Endodermal cell (in vitro differentiated cells): Measurements from ENCODE around the gene SGSM2. TPM values are rescaled to one million over a fixed set of nuclear protein-coding genes. Genes with fewer than 3 reads are reported as not detected.

Experiments used
- DNase-seq: peaks from one replicate; pipeline ENCODE4 v3.0.0-alpha.2; 2017
- H3K27ac ChIP-seq: 2 replicates; pipeline ENCODE4 v1.5.1; 2013; ENCODE audit warnings: mild to moderate bottlenecking, low read depth, low read length, moderate library complexity
- H3K27me3 ChIP-seq: 2 replicates; pipeline ENCODE4 v1.6.1; 2013; ENCODE audit warnings: mild to moderate bottlenecking, low read length, moderate library complexity; ENCODE audit not compliant: insufficient read depth, control insufficient read depth, poor library complexity, severe bottlenecking
- H3K36me3 ChIP-seq: 2 replicates; pipeline ENCODE4 v1.7.0; 2013; ENCODE audit warnings: mild to moderate bottlenecking, low read length, moderate library complexity; ENCODE audit not compliant: control insufficient read depth, insufficient read depth
- H3K4me1 ChIP-seq: one replicate; pipeline ENCODE4 v1.7.0; 2013; ENCODE audit warnings: low read length; ENCODE audit not compliant: control insufficient read depth, insufficient read depth
- H3K4me3 ChIP-seq: 2 replicates; pipeline ENCODE4 v1.5.1; 2013; ENCODE audit warnings: mild to moderate bottlenecking, low read length, moderate library complexity
- H3K9ac ChIP-seq: 2 replicates; pipeline ENCODE4 v1.6.1; 2013; ENCODE audit warnings: mild to moderate bottlenecking, low read length, moderate library complexity; ENCODE audit not compliant: poor library complexity, severe bottlenecking; ENCODE audit errors: extremely low read depth
- H3K9me3 ChIP-seq: 2 replicates; pipeline ENCODE4 v1.6.1; 2013; ENCODE audit warnings: mild to moderate bottlenecking, low read length, moderate library complexity; ENCODE audit not compliant: control insufficient read depth
- H3K27ac Mint-ChIP-seq: 2 replicates; pipeline ENCODE4 v1.8.0; 2020; ENCODE audit warnings: mixed read lengths
- H3K27me3 Mint-ChIP-seq: 2 replicates; pipeline ENCODE4 v1.8.0; 2021; ENCODE audit warnings: mild to moderate bottlenecking, mixed read lengths; ENCODE audit not compliant: insufficient read depth
- H3K36me3 Mint-ChIP-seq: 2 replicates; pipeline ENCODE4 v1.8.0; 2020; ENCODE audit warnings: low read depth, mixed read lengths
- H3K4me1 Mint-ChIP-seq: 2 replicates; pipeline ENCODE4 v1.8.0; 2020; ENCODE audit warnings: mixed read lengths
- H3K4me3 Mint-ChIP-seq: 2 replicates; pipeline ENCODE4 v1.8.0; 2020; ENCODE audit warnings: mild to moderate bottlenecking, moderate library complexity, mixed read lengths
- H3K9me3 Mint-ChIP-seq: 2 replicates; pipeline ENCODE4 v1.8.0; 2020; ENCODE audit warnings: mild to moderate bottlenecking, mixed read lengths
- WGBS, 2 experiments: methylation state at CpG; one replicate each; pipeline versions ENCODE4 v1.1.5 to v1.1.7; 2013; ENCODE audit warnings: missing lambda C conversion rate in 2 of 2, mixed read lengths in 1 of 2; ENCODE audit not compliant: insufficient coverage in 1 of 2, insufficient read length in 1 of 2; 5-methylcytosine and 5-hydroxymethylcytosine counted together
- total RNA-seq, 2 donors: library from RNA; stranded (reverse); fragmentation: NEBNext Ultra II Directional in 1 of 2; extraction: Animal tissue kit (Norgen Biotek cat#: 25700) in 1 of 2; gene quantifications; 2 replicates in 1 of 2; 3 replicates in 1 of 2; pipeline ENCODE4 v1.2.1, GENCODE V29; 2021
- TF ChIP-seq, protein P1 (sequence below): fragments of 200-600 bp; sonication (generic); conservative IDR thresholded peaks from 2 replicates; pipeline ENCODE4 v1.5.0; 2021; ENCODE audit warnings: antibody characterized with exemption, mild to moderate bottlenecking

SGSM2 gene
- total RNA-seq, 2 donors from 2014 or later = 62.5 to 77.3 TPM

DNA sequence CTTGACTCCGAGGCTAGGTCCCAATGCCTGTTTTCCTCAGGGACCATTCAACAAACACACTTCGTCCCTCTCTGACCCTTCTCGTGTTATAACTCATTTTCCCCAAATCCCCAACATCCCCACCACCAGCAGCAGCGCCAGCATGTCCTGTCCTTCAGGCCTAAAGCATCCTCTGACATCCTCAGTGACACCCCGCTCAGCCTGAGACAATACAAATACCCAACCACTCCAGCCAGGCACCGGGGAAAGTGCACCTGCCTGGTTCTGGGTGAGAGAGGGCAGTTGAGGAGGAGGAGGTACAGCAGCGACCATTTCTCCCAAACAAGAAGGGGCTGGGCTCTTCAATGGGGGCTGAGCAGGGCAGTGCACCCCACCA lies 58.9 kb downstream of the SGSM2 start:
- Mint-ChIP-seq H3K36me3 (peaks cover 3% of the 10 kb centered on the region), H3K9me3 (no peaks in the 10 kb centered on the region), H3K27ac (peak overlapping the region; percentile 86), H3K4me3 (peak overlapping the region; percentile 86), H3K4me1 (peaks cover 36% of the 10 kb centered on the region), H3K27me3 (no peaks in the 10 kb centered on the region)
- H3K4me3 ChIP-seq = peak overlapping the region; percentile 75
- H3K4me1 ChIP-seq = peaks cover 24% of the 10 kb centered on the region
- DNase-seq = no peak
- no peaks in the 10 kb centered on the region for H3K9me3 ChIP-seq
- WGBS, 2 experiments = 60 to 77% methylated on average over 4 to 7 of the region's 7 CpGs
- TF ChIP-seq, protein P1, sequence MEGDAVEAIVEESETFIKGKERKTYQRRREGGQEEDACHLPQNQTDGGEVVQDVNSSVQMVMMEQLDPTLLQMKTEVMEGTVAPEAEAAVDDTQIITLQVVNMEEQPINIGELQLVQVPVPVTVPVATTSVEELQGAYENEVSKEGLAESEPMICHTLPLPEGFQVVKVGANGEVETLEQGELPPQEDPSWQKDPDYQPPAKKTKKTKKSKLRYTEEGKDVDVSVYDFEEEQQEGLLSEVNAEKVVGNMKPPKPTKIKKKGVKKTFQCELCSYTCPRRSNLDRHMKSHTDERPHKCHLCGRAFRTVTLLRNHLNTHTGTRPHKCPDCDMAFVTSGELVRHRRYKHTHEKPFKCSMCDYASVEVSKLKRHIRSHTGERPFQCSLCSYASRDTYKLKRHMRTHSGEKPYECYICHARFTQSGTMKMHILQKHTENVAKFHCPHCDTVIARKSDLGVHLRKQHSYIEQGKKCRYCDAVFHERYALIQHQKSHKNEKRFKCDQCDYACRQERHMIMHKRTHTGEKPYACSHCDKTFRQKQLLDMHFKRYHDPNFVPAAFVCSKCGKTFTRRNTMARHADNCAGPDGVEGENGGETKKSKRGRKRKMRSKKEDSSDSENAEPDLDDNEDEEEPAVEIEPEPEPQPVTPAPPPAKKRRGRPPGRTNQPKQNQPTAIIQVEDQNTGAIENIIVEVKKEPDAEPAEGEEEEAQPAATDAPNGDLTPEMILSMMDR = peak; percentile 10
- no peaks in the 10 kb centered on the region for H3K36me3 ChIP-seq
- no peaks in the 10 kb centered on the region for H3K27me3 ChIP-seq
- H3K9ac ChIP-seq = peak overlapping the region; percentile 47
- peak overlapping the region; percentile 90 for H3K27ac ChIP-seq

DNA sequence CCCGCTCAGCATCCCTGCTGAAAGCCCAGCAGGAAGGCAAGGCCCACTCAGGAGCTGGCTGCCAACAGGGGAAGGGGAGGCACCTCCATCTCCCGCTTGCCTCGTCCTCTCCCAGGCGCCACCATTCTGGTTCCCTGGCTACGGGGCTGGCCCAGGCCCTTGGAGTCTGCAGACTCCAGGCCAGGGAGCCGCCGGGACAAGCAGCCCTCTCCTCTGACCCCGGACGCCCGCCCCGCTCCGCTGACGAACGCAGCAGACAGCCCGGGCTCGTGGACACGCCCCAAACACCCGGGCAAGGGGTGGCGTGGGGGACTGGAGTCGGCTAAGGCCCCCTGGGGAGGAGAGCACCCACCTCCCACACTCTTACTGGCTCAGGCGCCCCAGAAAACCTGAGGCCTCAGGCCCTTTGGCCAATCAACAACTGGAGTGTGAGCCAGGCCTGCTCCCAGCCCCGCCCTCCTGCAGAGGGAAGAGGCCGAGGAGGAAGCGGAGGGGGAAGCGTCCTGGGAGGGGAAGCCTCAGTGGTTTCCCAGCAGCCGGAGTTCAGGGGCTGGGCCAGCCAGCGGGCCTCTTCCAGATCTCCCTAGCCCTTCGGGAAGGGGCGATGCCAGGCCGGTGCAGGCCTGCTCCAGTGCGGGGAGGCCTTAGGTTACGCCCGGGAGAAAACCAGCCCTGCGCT lies 59.4 kb downstream of the SGSM2 start:
- Histone ChIP-seq H3K36me3 (no peaks in the 10 kb centered on the region), H3K9ac (peak overlapping the region; percentile 47), H3K4me1 (peaks cover 22% of the 10 kb centered on the region), H3K4me3 (peak overlapping the region; percentile 75), H3K9me3 (no peaks in the 10 kb centered on the region), H3K27ac (peak overlapping the region; percentile 90), H3K27me3 (no peaks in the 10 kb centered on the region)
- H3K27me3 Mint-ChIP-seq = no peaks in the 10 kb centered on the region
- peak overlapping the region; percentile 99 for H3K27ac Mint-ChIP-seq
- H3K4me1 Mint-ChIP-seq = peaks cover 32% of the 10 kb centered on the region
- H3K9me3 Mint-ChIP-seq = no peaks in the 10 kb centered on the region
- H3K4me3 Mint-ChIP-seq = peak overlapping the region; percentile 86
- WGBS, 2 experiments = 10 to 21% methylated on average over 11 to 34 of the region's 34 CpGs
- TF ChIP-seq, protein P1 = no peak
- peak; percentile 99 for DNase-seq
- H3K36me3 Mint-ChIP-seq = no peaks in the 10 kb centered on the region

DNA sequence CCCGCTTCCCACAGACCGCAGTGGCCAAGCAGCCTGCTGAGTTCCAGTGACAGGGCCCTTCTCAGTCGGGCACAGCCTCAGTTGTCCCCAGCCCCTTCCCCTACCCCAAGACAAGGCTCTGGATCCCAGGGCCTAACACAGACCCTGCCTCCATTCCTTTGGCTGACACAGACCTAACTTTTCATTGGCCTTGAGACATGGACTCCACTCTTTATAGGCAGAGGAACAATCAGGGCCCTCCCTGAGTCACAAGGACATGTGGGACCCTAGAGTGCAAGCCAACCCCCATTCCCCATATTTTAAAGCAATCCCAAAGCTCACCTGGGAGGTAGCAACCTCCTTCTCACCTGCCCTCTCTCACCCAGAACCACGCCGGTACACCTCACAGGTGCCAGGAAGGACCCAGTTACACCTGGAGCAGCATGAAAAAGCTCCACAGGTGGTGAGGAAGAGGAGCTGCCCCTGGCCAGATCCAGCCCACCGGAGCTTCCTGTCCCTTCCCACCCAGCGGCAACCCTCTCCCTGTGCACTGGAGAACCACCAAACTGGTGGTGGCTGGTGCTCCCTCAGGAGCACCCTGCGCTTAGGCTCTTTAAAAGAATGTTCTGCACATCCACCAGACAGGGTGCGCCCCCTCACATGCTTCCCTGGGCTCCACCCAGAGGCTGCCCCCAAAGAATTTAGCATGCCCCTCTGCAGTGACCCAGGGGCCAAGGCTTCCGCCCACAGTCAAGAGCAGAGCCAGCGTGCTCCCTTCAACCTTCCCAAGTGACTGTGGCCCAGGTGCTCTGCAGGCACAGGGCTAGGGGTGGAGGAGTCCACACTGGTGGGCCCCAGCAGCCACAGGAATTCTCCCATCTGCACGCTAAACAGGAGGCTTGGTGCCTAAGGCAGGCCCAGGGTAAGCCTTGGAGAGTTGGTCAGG lies 60.2 kb downstream of the SGSM2 start:
- no peaks in the 10 kb centered on the region for H3K36me3 Mint-ChIP-seq
- no peak for DNase-seq
- TF ChIP-seq, protein P1 = no peak
- no peaks in the 10 kb centered on the region for H3K27me3 Mint-ChIP-seq
- peak overlapping the region; percentile 96 for H3K27ac ChIP-seq
- H3K4me1 Mint-ChIP-seq = peaks cover 26% of the 10 kb centered on the region
- peak overlapping the region; percentile 86 for H3K4me3 Mint-ChIP-seq
- H3K4me1 ChIP-seq = peaks cover 19% of the 10 kb centered on the region
- 83% methylated on average over 9 to 12 of the region's 12 CpGs for WGBS, 2 experiments
- H3K9me3 Mint-ChIP-seq = no peaks in the 10 kb centered on the region
- H3K4me3 ChIP-seq = peak overlapping the region; percentile 75
- peak overlapping the region; percentile 47 for H3K9ac ChIP-seq
- H3K27ac Mint-ChIP-seq = peak overlapping the region; percentile 99
- no peaks in the 10 kb centered on the region for H3K9me3 ChIP-seq
- H3K27me3 ChIP-seq = no peaks in the 10 kb centered on the region
- H3K36me3 ChIP-seq = no peaks in the 10 kb centered on the region
